Stimulated activated CD4-positive, alpha-beta T cell treated with anti-CD3 and anti-CD28 coated beads, Interleukin-1b, Interleukin-23, amount 100 ng/mL, for 24 hours (primary cell): ENCODE results near the gene FXYD5.

ENCODE experiments used
- DNase-seq, 4 experiments: peaks; one replicate each; pipeline ENCODE4 v3.0.0-alpha.2; 2020; ENCODE audit warnings: low read depth in 4 of 4, low spot score in 1 of 4

Gene FXYD5, protein sequence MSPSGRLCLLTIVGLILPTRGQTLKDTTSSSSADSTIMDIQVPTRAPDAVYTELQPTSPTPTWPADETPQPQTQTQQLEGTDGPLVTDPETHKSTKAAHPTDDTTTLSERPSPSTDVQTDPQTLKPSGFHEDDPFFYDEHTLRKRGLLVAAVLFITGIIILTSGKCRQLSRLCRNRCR

GRCh38 chr19:35154525-35155406 is at the start of gene FXYD5:
Gene FXYD5, plus strand, starts transcription at chr19:35154735. Its CDS starts 816 bp downstream, at chr19:35155551.
- DNase-seq = peak; percentile 60 to 81 (median 71)

DNA sequence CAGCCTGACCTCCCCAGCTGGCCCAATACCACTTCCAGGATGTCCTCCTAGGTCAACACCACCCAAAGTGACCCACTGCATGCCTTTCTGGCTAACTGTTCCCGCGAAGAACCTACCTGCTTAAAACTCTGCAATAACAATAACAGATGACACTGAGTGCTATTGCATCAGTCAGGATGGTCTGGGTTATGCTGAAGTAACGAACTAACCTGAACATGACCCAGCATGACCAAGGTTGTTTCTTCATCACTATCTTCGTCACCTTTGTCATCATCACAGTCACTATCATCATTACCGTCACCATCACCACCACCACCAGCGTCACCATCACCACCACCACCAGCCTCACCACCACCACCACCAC is 49.5 kb upstream of the FXYD5 start:
- no peak for DNase-seq

- DNase-seq = no peak
Measured at GRCh38 chr19:35105411-35106290, 48.9 kb upstream of the FXYD5 start.

- DNase-seq = no peak
Measured at GRCh38 chr19:35106291-35106583, 48.3 kb upstream of the FXYD5 start.

DNA sequence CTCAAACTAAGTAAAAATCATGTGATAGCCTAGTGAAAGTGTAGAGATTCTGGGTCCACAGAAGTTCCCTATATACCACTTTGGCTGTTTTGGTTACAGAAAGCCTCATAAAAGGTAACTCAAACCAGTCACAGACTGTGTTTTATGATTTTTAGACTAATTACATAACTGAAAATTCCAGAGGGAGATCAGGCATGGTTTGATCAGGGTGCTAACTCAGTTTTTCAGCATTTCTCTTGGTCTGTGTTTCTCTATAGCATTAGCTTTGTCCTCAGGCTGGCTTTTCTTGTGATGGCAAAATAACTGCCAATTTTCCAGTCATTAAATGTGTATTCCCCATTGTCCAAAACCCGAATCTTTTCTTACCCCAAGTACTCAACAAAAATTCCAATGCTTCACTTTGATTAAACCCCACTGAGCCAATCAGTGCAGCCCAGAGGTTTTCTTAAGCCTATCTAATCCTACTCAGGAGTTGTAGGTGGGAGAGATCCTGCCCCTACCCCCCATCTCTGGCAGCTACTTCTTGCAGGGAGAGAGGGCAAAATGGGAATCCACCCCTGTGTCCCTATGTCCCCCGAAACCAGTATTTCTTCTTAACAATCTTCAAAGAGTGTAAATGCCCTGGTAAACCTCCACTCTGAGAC is 47.5 kb upstream of the FXYD5 start:
- DNase-seq = no peak

GRCh38 chr19:35107545-35107944 is 47.0 kb upstream of the FXYD5 start:
- no peak for DNase-seq

GRCh38 chr19:35108730-35109129 is 45.8 kb upstream of the FXYD5 start:
- no peak for DNase-seq

DNA sequence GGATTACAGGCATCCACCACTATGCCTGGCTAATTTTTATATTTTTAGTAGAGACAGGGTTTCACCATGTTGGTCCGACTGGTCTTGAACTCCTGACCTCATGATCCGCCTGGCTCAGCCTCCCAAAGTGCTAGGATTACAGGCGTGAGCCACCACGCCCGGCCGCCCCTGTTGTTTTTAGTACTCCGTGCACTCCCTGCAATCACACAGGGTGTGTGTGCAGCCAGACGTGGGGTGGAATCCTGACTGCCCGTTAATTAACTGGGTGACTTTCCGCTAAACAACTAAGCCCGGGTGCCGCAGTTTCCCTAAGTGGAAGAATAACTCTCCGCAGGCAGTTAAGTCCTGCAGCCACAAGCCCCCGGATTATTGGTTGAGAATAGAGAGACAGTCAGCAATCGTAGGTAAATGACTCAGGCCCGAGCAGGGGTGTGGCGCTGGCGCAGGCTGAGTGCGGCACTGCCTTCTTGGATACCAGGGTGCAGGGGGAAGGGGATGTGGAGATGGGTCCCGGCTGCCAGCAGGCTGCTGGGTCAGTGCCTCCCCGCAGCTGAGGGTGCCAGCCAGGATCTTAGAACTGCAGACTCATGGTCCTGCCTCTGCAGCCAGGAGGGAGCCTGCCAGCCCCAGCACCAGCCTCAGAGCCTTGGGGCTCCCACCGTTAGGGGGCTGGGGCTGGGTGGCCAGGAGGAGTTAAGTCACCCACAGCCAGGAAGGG is 45.0 kb upstream of the FXYD5 start:
- DNase-seq = no peak

GRCh38 chr19:35110974-35111373 is 43.6 kb upstream of the FXYD5 start:
- DNase-seq = no peak

DNA sequence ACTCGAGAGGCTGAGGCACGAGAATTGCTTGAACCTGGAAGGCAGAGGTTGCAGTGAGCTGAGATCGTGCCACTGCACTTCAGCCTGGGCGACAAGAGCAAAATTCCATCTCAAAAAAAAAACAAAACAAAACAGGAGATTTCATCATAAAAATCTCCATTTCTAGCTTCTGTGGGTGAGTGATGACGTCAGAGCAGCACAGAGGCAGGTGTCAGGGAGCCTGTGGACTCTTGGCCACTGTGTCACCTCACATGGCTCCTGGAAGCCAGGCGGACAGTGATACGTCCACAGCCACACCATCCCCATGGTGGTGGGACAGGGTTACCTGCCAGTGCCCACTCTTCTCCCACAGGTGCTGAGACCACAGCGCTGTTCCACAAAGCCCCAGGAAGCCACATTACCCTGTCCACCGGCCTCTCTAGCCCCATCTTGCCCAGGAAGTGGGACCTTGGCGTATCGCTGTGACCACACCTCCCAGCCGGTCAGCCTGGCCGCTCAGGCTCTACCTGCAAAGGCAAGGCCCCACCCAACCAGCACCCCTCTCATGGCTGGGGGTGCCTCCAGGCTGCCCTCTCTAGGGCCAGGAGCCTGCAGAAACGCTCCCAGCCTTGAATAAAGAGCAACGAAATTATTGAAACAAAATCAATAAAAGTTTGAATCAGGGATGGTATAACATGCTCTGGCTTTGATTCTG is 41.4 kb upstream of the FXYD5 start:
- no peak for DNase-seq

DNA sequence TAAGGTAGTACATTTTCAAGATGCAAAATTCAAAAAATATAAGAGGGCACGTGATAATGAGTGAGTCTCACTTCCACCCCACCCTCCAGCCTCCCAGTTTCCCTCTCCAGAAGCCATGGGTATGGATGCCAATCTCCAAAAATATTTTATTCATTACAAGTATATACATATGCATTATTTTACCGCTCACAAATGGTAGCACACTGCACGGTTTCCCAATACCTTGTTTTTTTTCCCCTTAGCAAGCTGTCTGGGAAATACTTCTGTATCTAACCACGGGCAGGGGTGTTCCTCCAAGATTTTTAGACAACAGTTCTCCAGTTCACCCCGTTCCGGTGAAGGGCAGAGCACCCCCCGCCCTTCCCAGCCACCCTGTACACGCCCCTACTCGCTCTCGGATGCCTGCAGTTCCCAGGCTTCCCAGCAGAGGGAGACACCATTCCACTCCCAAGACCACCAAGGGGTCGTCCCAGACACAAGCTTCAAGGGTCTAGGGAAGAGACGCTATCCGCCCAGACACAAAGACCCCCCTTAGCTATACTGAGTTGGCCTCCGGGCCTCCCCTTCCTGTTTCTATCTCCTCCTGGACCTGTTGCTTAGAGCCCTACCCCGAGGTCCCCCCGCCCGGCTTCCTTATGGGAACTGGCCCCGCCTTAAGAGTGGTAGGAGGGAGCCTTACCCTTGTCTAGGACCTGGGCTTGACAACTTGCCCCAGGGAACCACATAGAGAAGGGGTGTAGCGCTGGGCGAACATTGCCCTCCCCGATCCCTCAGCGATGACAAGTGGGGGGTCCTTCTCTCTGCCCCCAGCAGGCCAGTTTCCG is 40.0 kb upstream of the FXYD5 start:
- peak; percentile 33 to 55 (median 51) for DNase-seq

- no peak for DNase-seq
Measured at GRCh38 chr19:35115177-35115951, 39.2 kb upstream of the FXYD5 start, which contains the start of gene FXYD3. Gene FXYD3, plus strand, starts transcription at chr19:35115823. Its CDS starts 3,554 bp downstream, at chr19:35119377.

DNA sequence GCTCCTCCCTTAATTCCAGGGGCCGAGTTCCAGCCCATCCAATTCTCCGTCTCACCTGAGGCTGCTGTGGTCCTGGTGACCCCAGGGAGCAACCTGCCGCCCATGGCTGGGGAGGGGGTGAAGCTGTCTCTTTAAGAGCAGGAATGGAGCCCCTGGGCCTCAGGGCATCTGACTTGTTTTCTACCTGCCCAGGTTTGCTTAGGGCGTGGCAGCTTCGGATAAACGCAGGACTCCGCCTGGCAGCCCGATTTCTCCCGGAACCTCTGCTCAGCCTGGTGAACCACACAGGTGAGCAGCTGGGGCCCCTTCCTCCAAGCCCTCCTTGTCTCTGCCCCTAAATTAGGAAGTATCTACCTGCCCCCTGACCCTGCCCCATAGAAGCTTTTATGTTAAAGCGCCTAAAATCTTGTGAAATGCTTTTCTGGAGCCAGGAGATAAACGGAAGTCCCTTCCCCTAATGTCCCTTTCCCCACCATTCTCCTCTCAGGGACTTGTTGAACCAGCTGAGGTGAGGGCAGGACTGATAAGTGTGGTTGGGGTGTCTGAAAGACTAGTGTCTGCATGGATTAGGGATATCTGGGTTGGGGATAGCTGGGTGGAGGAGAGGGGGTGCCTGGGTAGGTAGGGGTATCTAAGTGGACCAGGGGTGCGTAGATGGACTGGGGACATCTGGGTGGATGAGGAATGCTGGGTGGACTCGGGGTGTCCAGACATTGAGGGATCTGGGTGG is 38.3 kb upstream of the FXYD5 start:
- no peak for DNase-seq

- DNase-seq = no peak
Measured at GRCh38 chr19:35117116-35117515, 37.4 kb upstream of the FXYD5 start.

DNA sequence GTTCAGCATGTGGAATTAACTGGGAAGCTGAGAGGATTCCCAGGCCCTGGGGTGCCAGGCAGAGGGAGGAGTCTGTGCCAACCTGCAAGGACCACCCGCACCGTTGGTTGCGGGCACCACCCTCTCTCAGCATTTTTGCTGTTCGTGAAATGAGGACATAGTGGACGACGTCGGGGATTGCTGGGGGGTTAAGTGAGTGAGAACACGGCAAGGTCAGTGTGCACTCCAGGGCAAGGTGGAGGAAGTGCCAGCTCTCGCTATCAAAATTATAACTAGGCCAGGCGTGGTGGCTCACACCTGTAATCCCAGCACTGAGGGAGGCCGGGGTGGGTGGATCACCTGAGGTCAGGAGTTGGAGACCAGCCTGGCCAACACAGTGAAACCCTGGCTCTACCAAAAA is 36.7 kb upstream of the FXYD5 start:
- DNase-seq = no peak

DNA sequence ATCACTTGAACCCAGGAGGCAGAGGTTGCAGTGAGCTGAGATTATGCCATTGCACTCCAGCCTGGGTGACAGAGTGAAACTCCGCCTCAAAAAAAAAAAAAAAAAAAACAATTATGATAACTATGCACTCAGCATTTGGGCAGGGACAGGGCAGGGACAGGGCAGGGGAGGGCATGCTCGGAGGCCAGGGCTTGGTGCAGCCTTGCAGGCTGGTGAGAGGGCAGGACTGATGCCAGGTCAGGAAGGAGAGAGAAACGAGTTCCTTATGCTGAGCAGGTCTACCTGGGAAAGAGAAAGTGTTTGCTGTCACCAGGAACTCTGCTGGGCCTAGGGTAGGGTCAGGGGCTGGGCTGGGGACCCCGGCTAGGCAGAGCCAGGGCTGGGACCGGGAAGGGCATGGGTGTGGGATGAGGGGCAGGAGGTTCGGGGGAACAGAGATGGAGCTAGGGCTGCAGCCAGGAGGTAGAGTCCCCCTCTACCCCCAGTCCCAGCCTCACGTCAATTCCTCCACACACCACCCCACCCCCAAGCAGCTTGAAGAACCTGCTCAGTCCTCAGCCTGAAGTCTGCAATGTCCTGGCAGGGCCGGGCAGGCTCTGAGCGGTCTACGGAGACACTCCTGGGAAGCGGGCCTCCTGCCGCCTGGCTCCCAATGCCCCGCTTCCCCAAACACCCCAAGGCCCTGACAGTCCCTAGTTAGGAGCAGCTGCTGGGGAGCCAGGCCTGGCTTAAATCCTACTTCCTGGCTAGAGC is 36.1 kb upstream of the FXYD5 start:
- no peak for DNase-seq

- no peak for DNase-seq
Measured at GRCh38 chr19:35119091-35119490, 35.4 kb upstream of the FXYD5 start.
